ENCODE measurements around the gene TTC13. TPM values are rescaled to one million over a fixed set of nuclear protein-coding genes. Genes with fewer than 3 reads are reported as not detected.

The TTC13 gene
- total and polyA plus RNA-seq, 10 of the 15 experiments (the other 5 are each of a cell fraction or from before 2014, with no cell fraction given) = 5.8 to 30.8 (median 18.5) TPM

GRCh38 chr1:230917284-230918135, 61.2 kb downstream of the TTC13 start:
- no peak overlapping the region for H3K9ac ChIP-seq (ENCODE audit: control insufficient read depth, insufficient read depth, low read length)
- CTCF ChIA-PET = interaction anchor here (0.5 to 7.1 kb wide), 13 partner anchors 11 to 297 kb away, joined by 3 to 30 read pairs (median 5); no protein-coding TSS in a partner anchor
- H4K20me1 ChIP-seq (ENCODE audit: control insufficient read depth, insufficient read depth) = no peaks in the 10 kb centered on the region
- no peaks in the 10 kb centered on the region for H3K27me3 ChIP-seq (replicated peaks in 1 of 2; ENCODE audit: control insufficient read depth in 2 of 2, insufficient read depth in 2 of 2, low read length in 1 of 2)
- peak; percentile 95 for FAIRE-seq
- TF ChIP-seq ZBTB33 (IDR thresholded peaks at IDR 0.05) = no peak
- TF ChIP-seq CBX5 (IDR thresholded peaks at IDR 0.05; ENCODE audit: low read depth) = no peak
- no peak for TF ChIP-seq PAX5 (IDR thresholded peaks at IDR 0.05; ENCODE audit: borderline replicate concordance, low read depth, low read length)
- TF ChIP-seq IRF5 (IDR thresholded peaks at IDR 0.05; ENCODE audit: borderline replicate concordance) = no peak
- no peak for TF ChIP-seq SMARCA5 (IDR thresholded peaks at IDR 0.05)
- 0 out of 2 replicates have a peak, but pooled peaks have one; percentile 39 for TF ChIP-seq YY1 (IDR thresholded peaks at IDR 0.05; ENCODE audit: low read depth, low read length)
- TF ChIP-seq RAD21 (IDR thresholded peaks at IDR 0.05; ENCODE audit: insufficient read depth, low read depth, low read length) = peak; percentile 79
- peak; percentile 77 for TF ChIP-seq SMC3 (IDR thresholded peaks at IDR 0.05; ENCODE audit: borderline replicate concordance, low read length)
- no peak for TF ChIP-seq ZNF384 (IDR thresholded peaks at IDR 0.05; ENCODE audit: borderline replicate concordance, low read depth, low read length)
- TF ChIP-seq, protein P1, sequence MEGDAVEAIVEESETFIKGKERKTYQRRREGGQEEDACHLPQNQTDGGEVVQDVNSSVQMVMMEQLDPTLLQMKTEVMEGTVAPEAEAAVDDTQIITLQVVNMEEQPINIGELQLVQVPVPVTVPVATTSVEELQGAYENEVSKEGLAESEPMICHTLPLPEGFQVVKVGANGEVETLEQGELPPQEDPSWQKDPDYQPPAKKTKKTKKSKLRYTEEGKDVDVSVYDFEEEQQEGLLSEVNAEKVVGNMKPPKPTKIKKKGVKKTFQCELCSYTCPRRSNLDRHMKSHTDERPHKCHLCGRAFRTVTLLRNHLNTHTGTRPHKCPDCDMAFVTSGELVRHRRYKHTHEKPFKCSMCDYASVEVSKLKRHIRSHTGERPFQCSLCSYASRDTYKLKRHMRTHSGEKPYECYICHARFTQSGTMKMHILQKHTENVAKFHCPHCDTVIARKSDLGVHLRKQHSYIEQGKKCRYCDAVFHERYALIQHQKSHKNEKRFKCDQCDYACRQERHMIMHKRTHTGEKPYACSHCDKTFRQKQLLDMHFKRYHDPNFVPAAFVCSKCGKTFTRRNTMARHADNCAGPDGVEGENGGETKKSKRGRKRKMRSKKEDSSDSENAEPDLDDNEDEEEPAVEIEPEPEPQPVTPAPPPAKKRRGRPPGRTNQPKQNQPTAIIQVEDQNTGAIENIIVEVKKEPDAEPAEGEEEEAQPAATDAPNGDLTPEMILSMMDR (IDR thresholded peaks at IDR 0.05 in 2 of 3, conservative IDR thresholded peaks at IDR 0.05 in 1 of 3; ENCODE audit: control insufficient read depth in 2 of 3, extremely low read depth in 1 of 3, insufficient read depth in 1 of 3, low read depth in 3 of 3, low read length in 3 of 3) = peak; percentile 66 to 80 (median 78)
- H3K4me1 ChIP-seq (ENCODE audit: control insufficient read depth, insufficient read depth, low read length) = no peaks in the 10 kb centered on the region
- POLR2A ChIA-PET = no interaction called here
- WGBS (ENCODE audit: insufficient coverage, insufficient replicate concordance, low lambda C conversion rate, missing lambda C conversion rate) = 43% methylated on average over 15 of the region's 15 CpGs
- no peaks in the 10 kb centered on the region for H3K79me2 ChIP-seq (ENCODE audit: control insufficient read depth, insufficient read depth, low read length)
- RAD21 ChIA-PET (ENCODE audit: unreplicated experiment) = interaction anchor here (0.9 kb wide), 1 partner anchor 266 kb away, joined by 3 read pairs; no protein-coding TSS in a partner anchor
- H3K4me3 ChIP-seq = no peak overlapping the region
- H3K4me2 ChIP-seq (ENCODE audit: control insufficient read depth, insufficient read depth) = no peak overlapping the region
- no peak overlapping the region for H3K27ac ChIP-seq (ENCODE audit: control insufficient read depth, insufficient read depth)
- SMC1A ChIA-PET (ENCODE audit: uncharacterized antibody, unreplicated experiment) = interaction anchor here (1.0 to 2.5 kb wide), 5 partner anchors 16 to 290 kb away, joined by 3 to 12 read pairs (median 5); partner anchors contain the start of gene ARV1
- DNase-seq (ENCODE audit: low read depth, low spot score) = peak; percentile 17
- peaks cover 0 to 18% of the 10 kb centered on the region in 2 experiments for H3K36me3 ChIP-seq (ENCODE audit: control insufficient read depth in 2 of 2, insufficient read depth in 2 of 2, low read length in 1 of 2)
- intact Hi-C loops (cut with micrococcal nuclease; ENCODE audit: unreplicated experiment) (loop anchor here (1.0 to 2.0 kb wide), 3 partner anchors 61 to 294 kb away; partner anchors contain the start of genes ARV1 and TTC13), in situ Hi-C loops (cut with MboI) (loop anchor here (10.0 kb wide), 1 partner anchor 177 kb away; no protein-coding TSS in a partner anchor)
- H3K9me3 ChIP-seq (replicated peaks; ENCODE audit: control insufficient read depth, insufficient read depth, low read length) = no peaks in the 10 kb centered on the region
- no TSS peak for BruUV-seq (replicated peaks)
- H2AFZ ChIP-seq (ENCODE audit: control insufficient read depth, low read depth, low read length) = no peak overlapping the region
- peak; percentile 95 for ATAC-seq

Measured in GM12878 (cell line).